IPS-18a (cell line): ENCODE measurements around the gene DDB1.
"Not testable (repeated sequence)": the region's sequence is repeated elsewhere in the genome, so short reads cannot be mapped to it uniquely, and the experiment has no call there.

Experiments
- H3K27ac ChIP-seq: one replicate; pipeline ENCODE4 v1.5.1; 2013; ENCODE audit warnings: low read length
- H3K27me3 ChIP-seq: one replicate; pipeline ENCODE4 v1.6.1; 2013; ENCODE audit warnings: mild to moderate bottlenecking, low read length; ENCODE audit not compliant: control insufficient read depth, insufficient read depth
- H3K36me3 ChIP-seq: one replicate; pipeline ENCODE4 v1.6.1; 2013; ENCODE audit warnings: low read depth, low read length; ENCODE audit not compliant: control insufficient read depth
- H3K4me1 ChIP-seq: one replicate; pipeline ENCODE4 v1.6.1; 2013; ENCODE audit warnings: low read depth, low read length; ENCODE audit not compliant: control insufficient read depth
- H3K4me3 ChIP-seq: one replicate; pipeline ENCODE4 v1.5.1; 2013; ENCODE audit warnings: low read length
- H3K9ac ChIP-seq: one replicate; pipeline ENCODE4 v1.6.1; 2013; ENCODE audit warnings: mild to moderate bottlenecking, low read length, moderate library complexity
- H3K9me3 ChIP-seq: one replicate; pipeline ENCODE4 v1.6.1; 2013; ENCODE audit warnings: low read depth, low read length; ENCODE audit not compliant: control insufficient read depth

DDB1 gene

GRCh38 chr11:61252332-61252731, 80.6 kb downstream of the DDB1 start:
- H3K4me3 ChIP-seq, H3K9me3 ChIP-seq, H3K36me3 ChIP-seq, H3K4me1 ChIP-seq, H3K27ac ChIP-seq, H3K9ac ChIP-seq, H3K27me3 ChIP-seq: not testable (repeated sequence)

DNA sequence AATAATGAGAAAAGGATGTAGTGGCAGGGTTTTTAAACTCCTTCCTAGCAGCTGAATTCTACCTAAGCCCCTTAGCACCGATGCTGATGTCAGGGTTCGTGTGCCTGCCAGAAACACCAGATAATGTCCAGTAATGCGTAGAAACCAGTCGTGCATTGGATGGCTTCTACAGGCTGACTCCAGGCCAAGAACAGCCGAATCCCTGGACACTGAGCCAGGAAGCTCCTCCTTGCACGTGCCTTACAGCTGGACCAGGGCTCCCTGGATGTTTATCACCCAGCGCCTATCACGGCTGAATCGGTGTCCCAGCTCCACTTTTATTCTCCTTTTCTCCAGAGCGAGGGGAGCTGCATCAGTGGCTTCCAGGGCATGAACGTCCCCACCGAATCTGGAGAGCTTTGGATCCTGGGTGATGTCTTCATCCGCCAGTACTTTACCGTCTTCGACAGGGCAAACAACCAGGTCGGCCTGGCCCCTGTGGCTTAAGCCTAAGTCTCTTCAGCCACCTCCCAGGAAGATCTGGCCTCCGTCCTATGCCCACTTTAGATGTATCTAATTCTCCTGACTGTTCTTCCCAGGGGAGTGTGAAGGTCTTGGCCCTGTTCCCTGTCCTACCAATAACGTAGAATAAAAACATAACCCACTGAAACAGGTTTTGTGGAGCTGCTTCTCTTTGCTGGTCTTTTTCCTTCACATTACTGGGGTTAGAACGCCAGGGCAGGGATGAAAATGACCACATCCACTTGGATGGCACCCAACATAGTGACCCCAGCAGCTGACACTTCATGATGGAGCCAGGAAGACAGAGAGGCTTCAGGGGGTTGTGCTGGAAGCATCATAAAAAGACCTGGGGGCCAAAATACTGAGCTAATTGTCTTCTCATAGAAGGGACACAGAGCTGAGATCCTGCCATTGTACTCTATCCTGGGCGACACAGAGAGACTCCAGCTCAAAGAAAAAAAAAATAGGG, 81.8 kb downstream of the DDB1 start:
- H3K27ac ChIP-seq, H3K4me1 ChIP-seq, H3K9ac ChIP-seq, H3K9me3 ChIP-seq, H3K27me3 ChIP-seq, H3K4me3 ChIP-seq, H3K36me3 ChIP-seq: not testable (repeated sequence)
